M059J (cell line): ENCODE results near the gene ZNF180. TPM values are rescaled to one million over a fixed set of nuclear protein-coding genes. Genes with fewer than 3 reads are reported as not detected.
"Not testable (repeated sequence)": the region's sequence is repeated elsewhere in the genome, so short reads cannot be mapped to it uniquely, and the experiment has no call there.

ENCODE experiments used
- DNase-seq: peaks from one replicate; pipeline ENCODE4 v3.0.0-alpha.2; 2012; ENCODE audit warnings: low read depth
- total RNA-seq: library from RNA; depleted of rRNA; stranded (reverse); fragments of >200 nt; shearing (Covaris generic); gene quantifications from 2 replicates; pipeline ENCODE4 v1.2.3, GENCODE V29; 2014; rRNA removed

ZNF180 gene
- total RNA-seq = 10.4 and 17.2 TPM in 2 replicates

- DNase-seq = peak; percentile 94
Observed at GRCh38 chr19:44499962-44500949, at the start of gene ZNF180. TSS of gene ZNF180 (minus strand) at chr19:44500522. CDS start at chr19:44497334, 3,188 bp downstream.

GRCh38 chr19:44549507-44549906 lies 49.2 kb upstream of the ZNF180 start:
- DNase-seq = no peak

GRCh38 chr19:44548736-44549135 lies 48.4 kb upstream of the ZNF180 start:
- DNase-seq = peak; percentile 98

GRCh38 chr19:44544031-44544430 lies 43.7 kb upstream of the ZNF180 start:
- DNase-seq = no peak

GRCh38 chr19:44542671-44543070 lies 42.3 kb upstream of the ZNF180 start:
- no peak for DNase-seq

GRCh38 chr19:44540736-44541135 lies 40.4 kb upstream of the ZNF180 start:
- DNase-seq = no peak

- no peak for DNase-seq
Observed at GRCh38 chr19:44539991-44540390, 39.7 kb upstream of the ZNF180 start.

GRCh38 chr19:44539236-44539826 lies 39.0 kb upstream of the ZNF180 start:
- peak; percentile 52 for DNase-seq

GRCh38 chr19:44535361-44535760 lies 35.0 kb upstream of the ZNF180 start:
- not testable (repeated sequence) for DNase-seq

- no peak for DNase-seq
Observed at GRCh38 chr19:44532819-44533218, 32.5 kb upstream of the ZNF180 start.

GRCh38 chr19:44530777-44531176 lies 30.5 kb upstream of the ZNF180 start:
- peak; percentile 70 for DNase-seq

GRCh38 chr19:44529536-44529935 lies 29.2 kb upstream of the ZNF180 start, which contains the start of gene CEACAM20:
TSS of gene CEACAM20 (minus strand) at chr19:44529675. CDS start at chr19:44529509, 166 bp downstream.
- no peak for DNase-seq

- DNase-seq = no peak
Observed at GRCh38 chr19:44527554-44527953, 27.2 kb upstream of the ZNF180 start.

- no peak for DNase-seq
Observed at GRCh38 chr19:44525721-44526430, 25.6 kb upstream of the ZNF180 start.

GRCh38 chr19:44521370-44521769 lies 21.0 kb upstream of the ZNF180 start:
- no peak for DNase-seq

GRCh38 chr19:44517146-44517545 lies 16.8 kb upstream of the ZNF180 start:
- DNase-seq = peak; percentile 26

GRCh38 chr19:44515907-44516306 lies 15.6 kb upstream of the ZNF180 start:
- no peak for DNase-seq

GRCh38 chr19:44515031-44515430 lies 14.7 kb upstream of the ZNF180 start:
- DNase-seq = no peak

- DNase-seq = peak; percentile 84
Observed at GRCh38 chr19:44512326-44513298, 12.3 kb upstream of the ZNF180 start.

- no peak for DNase-seq
Observed at GRCh38 chr19:44509478-44509877, 9.2 kb upstream of the ZNF180 start.

GRCh38 chr19:44499559-44499958 lies 763 bp downstream of the ZNF180 start:
- DNase-seq = no peak
